ENCODE data around the gene ZNF202.

DNA sequence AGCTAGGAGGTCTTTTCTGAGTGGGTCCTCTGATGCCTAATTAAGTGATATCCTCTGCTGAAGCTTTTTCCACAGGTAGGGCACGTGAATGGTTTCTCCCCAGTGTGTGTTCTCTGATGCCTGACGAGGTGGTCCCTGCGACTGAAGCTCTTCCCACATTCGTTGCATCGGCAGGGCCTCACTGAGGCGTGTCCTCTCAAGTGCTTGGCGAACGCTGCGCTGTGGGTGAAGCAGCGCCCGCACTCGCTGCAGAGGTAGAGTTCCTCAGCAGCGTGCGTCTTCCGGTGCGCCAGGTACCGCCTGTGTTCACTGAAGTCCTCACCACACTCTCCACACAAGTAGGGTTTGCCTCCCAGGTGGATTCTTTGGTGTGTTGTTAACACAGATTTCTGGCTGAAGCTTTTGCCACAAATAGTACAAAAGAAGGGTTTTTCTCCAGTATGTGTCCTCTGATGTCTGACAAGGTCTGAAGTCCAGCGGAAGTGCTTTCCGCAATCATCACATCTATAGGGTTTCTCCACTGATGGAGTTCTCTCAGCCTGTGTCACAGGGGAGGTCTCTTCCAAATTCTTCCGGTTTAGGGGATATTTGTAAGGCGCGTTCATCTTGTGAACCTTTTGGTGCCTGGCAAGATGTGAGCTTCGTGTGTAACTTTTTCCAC lies 15.3 kb downstream of the ZNF202 start:
- TF ChIP-seq, protein P1, sequence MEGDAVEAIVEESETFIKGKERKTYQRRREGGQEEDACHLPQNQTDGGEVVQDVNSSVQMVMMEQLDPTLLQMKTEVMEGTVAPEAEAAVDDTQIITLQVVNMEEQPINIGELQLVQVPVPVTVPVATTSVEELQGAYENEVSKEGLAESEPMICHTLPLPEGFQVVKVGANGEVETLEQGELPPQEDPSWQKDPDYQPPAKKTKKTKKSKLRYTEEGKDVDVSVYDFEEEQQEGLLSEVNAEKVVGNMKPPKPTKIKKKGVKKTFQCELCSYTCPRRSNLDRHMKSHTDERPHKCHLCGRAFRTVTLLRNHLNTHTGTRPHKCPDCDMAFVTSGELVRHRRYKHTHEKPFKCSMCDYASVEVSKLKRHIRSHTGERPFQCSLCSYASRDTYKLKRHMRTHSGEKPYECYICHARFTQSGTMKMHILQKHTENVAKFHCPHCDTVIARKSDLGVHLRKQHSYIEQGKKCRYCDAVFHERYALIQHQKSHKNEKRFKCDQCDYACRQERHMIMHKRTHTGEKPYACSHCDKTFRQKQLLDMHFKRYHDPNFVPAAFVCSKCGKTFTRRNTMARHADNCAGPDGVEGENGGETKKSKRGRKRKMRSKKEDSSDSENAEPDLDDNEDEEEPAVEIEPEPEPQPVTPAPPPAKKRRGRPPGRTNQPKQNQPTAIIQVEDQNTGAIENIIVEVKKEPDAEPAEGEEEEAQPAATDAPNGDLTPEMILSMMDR (IDR thresholded peaks at IDR 0.05), result no peak
- TF ChIP-seq HDAC2 (IDR thresholded peaks at IDR 0.05) (no peak), POLR2A (IDR thresholded peaks at IDR 0.05; ENCODE audit: low read length) (no peak)
- TF ChIP-seq, protein P2, sequence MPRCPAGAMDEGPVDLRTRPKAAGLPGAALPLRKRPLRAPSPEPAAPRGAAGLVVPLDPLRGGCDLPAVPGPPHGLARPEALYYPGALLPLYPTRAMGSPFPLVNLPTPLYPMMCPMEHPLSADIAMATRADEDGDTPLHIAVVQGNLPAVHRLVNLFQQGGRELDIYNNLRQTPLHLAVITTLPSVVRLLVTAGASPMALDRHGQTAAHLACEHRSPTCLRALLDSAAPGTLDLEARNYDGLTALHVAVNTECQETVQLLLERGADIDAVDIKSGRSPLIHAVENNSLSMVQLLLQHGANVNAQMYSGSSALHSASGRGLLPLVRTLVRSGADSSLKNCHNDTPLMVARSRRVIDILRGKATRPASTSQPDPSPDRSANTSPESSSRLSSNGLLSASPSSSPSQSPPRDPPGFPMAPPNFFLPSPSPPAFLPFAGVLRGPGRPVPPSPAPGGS (IDR thresholded peaks at IDR 0.05), result no peak

All from A549 (cell line).